8988T (cell line): Measurements from ENCODE around the gene MOB3A.
A peak's percentile ranks its signal among the peaks of the same experiment; 100 is the strongest.

Experiments
- DNase-seq: peaks from one replicate; pipeline ENCODE4 v3.0.0; 2011

MOB3A gene

DNA sequence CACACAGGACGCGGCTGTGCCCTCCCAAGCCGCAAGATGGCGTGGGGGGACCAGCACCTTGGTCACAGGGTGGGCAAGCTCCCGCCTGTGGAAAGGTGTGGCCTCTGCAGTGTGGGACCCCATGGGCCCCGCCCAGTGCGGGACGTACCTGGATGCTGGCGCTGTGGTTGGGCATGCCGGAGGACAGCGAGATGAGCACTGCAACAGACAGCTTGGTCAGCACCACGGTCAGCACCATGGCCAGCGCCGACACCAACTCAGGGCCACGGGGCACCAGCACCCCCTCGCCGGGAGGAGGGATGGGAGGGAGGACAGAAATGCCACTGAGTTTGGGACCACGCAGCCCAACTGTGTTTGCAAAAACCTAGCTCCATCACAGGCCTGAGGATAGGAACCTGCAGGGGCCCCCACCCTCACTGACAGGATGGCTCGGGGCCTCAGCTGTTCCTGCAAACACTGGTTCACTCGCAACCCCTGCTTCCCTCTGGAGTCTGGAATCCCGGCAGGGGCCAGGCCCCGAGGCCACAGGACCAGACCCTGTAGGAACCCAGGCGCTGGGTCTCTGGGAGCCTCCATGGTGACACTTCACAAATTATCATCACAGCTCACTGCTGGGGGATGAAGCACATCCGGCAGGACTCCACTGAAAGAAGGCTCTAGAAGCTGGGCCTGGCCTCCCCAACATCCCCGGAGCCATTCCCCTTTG lies 27.7 kb upstream of the MOB3A start:
- no peak for DNase-seq

DNA sequence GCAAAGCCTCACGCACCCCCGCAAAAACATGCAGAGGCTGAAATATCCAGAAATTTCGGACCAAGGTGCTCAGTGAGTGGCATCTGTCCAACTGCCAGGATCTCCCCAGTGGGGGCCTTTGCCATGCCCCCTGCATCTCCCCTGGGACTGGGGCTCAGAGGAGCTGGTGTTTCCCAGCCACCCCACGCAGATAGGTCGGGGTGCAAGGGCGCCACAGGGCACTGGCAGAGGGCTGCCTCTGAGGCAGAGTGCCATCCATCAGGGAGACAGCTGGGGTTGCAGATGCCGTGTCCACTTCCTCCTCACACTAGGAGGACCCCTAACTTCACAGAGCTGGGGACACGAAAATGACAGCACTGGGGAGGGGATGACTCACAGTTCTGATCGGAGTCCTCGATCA lies 26.9 kb upstream of the MOB3A start:
- DNase-seq: no peak

DNA sequence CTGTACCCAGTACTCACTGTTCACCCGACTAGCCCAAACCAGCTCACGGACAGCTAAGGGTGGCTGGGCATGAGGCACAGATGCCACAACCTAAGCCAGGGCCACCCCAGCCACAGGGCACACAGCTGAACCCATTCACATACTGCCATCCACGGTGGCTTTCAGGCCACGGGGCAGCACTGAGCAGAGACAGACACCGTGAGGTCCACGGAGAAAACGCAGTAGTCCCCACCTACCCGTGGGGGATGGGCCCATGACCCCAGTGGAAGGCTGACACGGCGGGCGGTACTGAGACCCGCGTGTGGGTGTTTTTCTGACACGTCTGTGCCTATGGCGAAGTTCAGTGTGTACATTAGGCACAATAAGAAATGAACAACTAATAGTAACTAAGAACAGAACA lies 26.1 kb upstream of the MOB3A start:
- no peak for DNase-seq

DNA sequence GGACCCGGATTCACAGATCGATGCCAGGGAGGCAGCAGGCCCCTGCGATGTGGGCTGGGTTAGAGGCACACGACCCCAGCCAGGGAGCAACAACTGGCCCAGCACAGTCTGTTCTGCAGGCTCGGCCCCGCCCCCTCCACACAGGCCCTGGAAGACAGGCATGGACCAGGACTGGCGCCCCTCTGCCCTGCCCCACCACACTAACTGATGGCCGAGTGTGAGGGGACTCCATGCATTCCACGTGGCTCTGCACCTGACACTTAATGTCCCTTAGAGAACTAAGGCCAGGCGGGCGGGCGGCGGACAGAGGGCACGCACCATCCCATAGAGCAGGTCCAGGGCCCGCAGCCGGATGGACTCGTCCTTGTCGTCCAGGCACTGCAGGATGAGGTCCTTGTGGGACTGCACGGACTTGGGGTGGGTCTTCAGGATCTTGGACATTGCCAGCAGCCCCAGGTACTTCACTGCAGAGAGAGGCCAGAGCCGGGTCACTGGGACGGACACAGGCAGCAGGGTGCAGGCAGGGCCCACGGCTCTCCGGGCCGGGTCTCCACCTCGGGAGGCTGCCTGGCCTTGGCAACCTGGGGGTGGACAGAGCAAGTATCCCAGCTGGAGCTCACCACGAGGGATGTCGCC lies 25.4 kb upstream of the MOB3A start:
- no peak for DNase-seq

DNA sequence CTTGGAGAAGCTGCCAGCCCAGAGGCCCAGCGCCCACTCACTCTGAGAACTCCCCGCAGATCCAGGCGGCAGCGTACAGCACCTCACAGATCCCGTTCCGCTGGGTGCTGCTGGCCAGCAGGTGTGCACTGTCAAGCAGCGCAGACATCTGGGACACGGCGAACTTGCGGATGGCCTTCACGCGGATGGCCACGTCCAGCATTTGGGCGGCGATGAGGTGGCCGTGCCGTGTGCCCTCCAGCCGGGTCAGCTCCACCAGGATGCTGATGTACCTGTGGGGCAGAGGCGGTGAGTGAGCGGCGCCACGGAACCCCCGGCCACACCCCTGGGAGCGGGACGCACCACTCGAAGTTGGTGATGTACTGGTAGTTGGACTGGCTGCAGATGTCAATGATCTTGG lies 24.7 kb upstream of the MOB3A start:
- DNase-seq: no peak

DNA sequence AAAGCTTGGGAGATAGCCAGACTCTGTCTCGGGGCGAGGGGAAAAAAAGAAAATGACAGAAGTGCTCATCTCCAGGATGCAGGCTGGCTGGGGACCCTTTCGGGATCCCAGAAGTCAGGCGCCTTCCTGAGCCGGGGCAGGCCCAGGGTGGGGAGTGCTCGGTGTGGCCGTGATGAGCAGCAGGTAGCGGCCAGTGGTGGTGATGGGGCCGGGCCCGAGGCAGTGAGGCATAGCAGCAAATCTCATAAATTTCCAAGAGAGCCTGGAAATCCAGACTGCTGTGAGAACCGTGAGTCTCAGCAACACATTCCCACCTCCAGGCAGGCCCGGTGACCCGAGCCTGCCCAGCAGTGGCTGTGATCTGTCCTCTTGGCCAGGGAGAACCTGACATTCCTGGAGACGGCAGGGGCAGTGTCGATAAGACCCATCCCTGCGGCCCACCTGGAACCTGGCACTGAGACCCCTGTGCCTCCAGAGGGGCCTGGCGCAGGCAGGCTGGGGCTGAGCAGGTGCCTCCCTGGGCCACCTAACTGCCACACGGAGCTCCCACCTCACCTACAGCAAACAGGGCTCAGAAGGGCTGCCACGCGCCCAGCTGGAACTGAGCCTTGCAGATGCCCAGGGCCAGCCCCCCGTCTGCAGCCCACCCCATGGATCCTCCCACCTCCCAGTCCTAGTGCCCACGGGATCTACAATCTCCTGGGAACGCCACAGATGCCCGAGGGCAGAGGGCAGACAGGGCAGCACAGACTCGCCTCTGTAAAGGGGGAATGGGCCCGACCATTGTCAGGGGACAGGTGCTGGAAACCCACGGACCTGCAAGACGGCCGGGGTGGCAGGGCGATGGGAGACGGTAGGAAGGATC lies 24.0 kb upstream of the MOB3A start:
- DNase-seq: no peak

DNA sequence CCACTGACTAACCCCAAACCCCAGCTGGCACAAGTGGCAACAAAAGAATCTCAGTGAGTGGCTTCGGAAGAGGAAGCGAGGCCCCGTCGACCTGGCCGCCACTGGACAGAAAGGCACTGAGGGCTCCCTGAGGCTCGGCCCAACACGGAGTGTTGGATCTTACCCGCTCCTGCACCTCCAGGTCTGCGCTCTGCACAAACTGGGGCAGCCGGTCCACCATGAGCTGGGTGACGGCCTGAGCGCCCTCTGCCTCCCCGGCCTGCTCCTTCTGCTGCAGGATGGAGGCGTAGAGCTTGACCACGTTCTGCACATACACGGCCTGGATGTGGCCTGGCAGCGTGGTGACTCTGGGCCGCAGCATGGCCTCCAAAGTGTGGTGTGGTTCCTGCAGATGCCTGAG lies 22.3 kb upstream of the MOB3A start:
- no peak for DNase-seq

DNA sequence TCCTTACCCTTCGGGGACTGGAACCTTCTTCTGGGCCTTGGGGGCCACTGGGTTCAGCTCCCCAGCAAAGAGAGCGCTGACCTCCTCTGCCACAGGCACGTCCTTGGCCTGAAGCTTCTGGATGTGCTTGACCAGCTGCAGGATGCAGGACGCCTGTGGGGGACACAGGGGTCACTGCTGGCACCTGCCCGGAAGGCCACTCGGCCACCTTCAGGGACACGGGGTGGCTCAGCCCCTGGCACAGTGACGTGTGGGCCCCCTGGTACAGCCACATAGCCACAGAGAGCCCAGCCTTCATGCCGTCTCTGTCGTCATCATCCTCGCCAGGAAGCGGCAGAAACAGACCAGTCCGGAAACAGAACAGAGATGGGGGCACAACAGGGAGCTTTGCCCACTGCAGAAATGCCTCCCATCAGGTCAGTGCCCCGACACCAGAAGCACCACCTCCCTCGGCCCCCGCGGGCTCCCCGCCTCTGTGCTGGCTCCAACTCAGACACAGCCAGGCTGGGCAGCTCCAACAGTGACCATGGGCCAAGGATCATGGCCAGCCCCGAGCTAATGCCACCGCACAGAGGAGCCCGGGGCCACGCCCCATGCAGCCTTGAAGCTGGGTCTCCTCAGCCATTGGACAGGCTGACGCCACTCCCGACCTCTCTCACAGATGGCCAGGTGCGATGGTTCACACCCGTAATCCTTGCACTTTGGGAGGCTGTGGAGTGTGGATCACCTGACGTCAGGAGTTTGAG lies 21.3 kb upstream of the MOB3A start:
- no peak for DNase-seq

DNA sequence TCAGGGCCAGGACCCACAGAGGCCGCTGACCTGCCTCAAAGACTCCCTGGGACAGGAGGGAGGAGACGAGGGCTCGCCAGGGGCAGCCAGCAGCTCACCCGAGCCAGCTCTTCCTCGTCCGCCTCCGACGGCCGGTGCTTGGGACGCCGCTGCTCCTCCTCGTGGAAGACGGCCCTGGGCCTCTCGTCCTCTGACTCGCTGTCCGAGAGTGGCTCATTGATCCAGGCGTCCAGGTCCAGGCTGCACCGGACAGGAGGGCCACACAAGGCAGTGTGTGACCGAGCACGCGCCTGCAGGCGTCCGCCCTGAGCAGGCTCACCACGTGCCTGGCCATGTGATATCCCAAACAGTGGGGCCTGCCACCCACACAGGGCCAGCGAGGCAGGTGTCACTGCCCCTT lies 20.4 kb upstream of the MOB3A start:
- no peak for DNase-seq

DNA sequence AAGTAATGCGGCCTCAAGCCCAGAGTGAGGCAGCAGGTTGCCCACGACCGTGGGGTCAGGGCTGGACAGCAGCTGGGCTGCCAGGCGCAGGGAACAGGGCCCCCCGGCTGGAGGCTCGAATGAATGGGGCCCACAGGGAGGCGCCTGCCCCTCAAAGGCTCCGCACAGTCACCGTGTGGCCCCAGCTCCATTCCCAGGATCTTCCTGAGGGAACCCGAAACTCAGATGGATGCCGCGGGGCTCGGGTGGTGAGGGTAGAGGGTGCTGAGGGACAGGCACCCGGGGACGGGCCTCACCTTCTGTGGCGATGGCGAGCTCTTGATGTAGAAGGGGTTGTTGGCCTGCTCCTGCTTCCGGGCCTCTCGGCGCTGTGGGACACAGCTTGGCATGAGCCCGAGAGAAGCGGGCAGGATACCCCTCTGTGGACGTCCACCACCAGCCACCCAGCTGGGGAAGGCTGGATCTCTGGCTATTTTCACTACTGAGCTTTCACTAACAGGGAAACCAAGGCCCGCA lies 19.8 kb upstream of the MOB3A start:
- no peak for DNase-seq

DNA sequence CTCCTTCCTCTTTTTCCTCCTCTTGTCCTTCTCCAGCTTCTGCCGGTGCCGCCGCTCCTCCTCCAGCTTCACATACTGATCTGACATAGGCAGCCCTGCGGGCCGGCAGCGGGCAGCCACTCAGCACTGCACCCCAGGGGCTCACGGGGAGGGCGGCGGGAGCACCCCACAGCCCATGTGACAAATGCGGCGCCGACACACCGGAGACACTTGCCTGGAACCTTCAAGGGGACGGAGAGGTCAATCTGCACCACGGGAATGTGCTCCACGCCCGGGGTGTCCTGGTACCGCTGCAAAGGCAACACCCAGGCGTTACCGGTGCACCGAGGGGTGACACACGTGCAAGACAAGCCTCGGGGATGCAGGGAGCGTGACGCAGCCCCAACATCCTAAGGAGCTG lies 19.2 kb upstream of the MOB3A start:
- no peak for DNase-seq

DNA sequence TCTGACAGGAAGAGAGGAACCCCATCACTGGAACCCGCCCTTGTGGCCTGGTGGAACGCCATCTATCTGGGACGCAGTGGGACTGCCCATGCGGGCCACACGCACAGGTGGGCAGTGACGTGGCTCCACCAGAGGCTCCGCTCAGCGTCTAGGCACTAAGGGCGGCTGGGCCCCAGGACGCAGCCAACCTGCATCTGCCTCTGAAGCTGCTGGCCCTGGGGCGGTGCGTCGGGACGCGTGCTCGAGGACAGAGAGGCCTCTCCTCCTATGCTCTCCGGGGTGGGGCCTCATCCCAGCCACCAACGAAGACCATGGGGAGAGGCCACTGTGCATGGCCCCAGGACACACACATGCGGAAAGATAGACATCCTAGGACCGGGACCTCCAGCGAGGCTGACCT lies 18.7 kb upstream of the MOB3A start:
- no peak for DNase-seq

DNA sequence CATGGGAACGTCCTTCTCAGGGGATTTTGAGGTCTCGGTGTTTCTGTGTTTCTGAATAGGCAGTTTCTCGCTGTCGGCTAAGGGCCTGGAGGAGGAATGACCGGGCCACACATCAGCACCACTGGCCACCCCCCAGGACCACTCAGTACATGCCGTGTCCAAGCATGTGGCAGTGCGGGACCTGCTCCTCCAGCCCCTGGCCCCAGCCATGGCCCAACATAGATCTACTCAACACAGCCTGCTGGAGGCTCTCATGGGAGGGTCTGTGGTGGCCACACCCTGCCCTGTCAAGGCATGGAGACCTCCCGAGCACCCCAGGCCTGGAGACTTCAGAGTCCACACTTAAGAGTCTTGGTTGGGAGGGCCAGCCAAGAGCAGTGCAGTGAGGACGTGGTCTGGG lies 18.1 kb upstream of the MOB3A start:
- DNase-seq: no peak

DNA sequence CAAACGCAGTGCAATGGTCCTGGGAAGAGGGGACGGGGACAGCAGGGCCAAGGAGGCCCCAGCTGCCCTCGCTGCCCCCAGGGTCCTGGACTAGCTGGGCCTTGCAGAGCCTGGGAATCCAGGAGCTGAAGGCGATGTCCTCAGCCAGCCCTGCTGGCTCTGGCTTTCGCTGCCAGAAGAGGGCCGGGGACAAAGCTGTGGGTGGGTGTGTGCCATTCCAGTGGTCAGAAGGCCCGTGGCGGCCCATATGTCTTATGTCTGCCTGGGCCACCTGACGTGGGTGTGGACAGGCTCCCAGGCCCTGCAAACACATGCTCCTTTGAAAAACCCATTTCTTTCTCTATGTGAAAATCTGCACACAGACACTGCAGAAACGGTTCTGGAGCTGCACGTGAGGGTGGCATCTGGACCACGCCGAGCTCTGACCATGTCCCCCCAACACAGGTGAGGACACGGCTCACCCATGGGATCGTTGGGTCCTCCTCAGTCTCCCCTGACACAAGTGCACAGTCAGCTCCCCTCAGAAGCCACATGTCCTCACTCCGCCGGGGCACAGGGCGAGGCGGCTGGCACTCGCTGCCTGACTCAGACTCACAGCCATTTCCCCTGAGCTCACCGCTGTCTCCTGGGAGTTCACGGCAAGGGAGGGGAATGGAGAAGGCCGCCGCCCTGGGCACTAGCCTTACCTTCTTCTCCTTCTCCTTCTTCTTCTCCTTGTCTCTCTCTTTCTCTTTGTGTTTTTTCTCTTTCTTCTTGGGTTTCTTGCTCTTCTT lies 17.5 kb upstream of the MOB3A start:
- DNase-seq: peak; percentile 75

DNA sequence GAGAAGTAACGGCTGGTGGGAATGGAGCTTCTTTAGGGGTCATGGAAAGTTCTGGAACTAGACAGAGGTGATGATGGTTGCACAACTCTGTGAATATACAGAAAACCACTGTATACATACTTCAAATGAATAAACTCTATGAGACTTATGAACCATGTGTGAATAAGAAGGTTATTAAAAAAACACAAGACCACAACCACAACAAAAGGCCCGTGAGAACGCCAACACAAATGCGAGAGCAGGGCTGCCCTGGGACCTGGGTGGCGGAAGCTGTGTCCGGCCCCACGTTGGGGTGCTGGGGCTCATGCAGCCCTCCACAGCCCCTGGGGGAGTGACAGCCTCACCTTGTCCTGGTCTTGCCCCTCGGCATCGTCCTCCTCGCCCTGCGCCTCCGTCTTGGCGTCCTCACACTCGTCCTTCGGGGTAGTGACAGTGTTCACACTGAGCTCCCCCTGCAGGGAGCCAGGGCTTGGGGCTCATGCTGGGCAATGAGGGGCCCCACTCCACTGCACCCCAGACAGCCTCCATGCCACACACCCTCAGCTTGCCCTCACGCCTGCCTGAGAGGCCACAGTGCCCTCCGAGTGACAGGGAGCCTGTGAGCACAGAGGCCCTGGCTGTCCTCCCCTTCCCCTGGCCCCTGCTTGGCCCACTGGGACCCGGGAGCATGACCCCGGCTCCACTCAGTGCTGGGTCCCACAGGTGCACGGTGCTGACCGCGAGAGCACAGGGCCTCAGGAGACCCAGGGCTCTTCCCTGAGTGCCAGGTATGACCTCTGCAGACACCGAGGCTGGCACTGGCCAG lies 16.6 kb upstream of the MOB3A start:
- DNase-seq: no peak

DNA sequence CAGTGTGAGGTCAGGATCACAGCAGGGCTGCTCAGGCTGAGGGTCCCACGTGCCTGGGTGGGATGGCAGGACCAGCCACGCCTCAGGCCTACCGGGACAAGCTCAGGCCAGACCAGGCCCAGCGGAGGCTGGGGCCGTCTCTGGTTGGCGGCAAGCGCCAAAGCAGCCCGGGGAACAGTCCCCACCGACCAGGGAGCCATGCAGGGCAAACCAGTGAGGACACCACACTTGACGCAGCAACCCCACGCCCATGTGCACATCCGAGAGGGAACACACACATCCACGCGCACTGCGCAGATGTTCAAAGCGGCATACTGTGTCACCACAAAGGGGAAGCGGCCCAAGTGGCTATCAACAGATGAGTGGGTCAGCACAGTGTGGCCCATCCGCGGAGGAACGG lies 15.8 kb upstream of the MOB3A start:
- DNase-seq: no peak

DNA sequence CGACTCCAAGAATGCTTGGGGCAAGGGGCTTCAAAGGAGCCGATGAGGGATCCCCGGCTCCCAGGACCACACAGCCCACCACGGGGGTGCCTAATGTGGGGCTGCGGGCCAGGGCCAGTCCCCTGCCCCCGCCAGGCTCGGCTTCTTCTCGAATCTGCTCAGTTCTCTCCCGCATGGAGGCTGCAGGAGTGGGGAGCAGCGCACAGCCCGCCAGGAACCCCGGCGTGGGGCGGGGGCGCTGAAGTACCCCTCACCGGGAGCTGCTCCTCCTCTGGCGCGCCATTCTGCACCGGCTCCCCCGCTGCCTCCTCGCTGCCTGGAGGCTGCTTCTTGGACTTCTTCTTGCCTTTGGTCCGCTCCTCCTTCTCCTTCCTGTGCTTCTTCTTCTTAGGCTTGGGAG lies 15.3 kb upstream of the MOB3A start:
- no peak for DNase-seq

DNA sequence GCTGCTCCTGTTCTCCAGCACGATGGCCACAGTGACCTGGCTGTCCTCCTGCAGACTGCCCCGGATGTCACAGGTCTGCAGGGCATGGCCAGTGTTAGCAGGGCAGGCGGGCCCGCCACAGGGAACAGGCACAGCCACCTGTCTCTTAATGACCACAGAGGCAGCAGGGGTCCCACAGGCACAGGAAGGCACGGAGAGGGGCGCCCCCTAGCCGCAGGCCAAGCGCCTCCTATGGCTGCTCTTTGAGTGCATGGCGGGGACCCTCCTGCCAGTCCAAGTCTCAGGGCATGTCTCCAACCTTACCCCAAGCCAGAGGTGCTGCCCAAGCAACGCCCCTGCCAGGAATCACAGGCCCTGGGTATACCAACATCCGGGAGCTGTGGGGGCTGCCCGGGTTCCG lies 14.7 kb upstream of the MOB3A start:
- DNase-seq: no peak

DNA sequence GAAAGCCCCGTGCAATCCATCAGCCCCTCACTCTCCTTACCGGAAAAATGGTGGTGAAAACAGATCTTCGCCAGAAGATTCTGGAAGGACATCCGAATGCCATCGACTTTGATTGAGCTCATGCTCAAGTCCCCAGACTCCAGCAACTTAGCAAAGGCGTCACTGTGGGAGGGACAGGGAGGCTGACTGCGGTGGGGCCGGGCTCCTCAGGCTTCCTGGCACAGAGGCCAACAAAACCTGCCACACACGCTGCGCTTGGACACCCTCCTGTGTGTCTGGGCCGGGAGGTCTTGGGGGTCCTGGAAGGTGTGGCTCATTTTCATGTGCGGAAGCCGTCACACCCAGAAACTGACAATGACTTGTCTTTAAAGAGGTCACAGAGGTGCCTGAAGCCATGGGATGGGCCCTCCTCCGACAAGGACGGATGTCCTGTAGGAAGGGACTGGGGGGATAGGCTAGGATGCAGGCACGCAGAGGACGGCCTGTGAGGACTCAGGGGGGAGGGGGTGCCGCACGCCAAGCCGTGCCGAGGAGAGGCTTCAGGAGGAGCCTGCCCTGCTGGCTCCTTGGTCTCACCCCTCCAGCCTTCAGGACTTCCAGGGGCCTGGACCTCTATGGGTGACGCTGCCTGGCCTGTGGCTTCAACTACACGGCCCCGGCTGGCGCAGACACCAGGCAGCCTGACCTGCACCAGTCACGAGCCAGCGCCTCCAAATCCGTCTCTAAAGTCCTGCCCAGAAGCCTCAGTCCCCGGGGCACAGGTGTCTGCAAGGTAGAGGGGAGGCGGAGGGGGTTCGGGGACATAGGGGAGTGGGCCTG lies 13.1 kb upstream of the MOB3A start:
- no peak for DNase-seq

DNA sequence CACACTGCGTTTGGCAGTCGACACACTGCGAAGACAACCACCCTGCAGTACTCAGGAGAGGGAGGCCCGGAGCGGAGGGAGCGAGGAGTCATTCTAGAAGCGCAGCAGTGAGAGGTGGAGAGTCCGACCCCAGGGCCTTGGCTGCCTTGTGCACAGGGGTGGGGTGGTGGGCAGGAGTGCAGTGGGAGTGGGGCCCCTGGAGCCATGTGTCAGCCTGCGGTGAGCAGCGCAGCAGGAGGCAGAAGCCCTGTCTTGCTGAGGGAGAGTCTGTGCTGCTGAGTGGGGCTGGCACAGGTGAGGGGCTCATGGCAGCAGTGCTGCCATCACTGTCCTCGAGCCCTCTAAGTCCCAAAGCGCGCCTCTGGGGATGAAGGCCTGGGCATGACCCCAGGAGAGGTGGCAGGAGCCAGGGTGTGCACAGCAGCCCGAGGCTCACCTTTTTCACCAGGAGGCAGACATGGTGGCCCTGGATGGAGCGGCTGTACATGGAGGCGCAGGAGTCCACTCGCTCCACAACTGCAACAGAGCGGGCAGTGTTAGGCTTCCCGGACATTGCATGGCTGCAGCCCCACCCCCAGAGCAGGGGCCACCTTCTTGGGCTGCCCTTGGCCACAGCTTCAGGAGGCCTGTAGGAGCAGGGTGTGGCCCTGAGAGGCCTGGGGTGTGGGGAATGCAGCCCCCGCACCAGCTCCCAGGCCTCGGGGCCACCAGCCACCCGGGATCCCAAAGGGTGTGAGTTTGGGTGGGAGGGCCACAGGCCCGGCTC lies 12.3 kb upstream of the MOB3A start:
- no peak for DNase-seq
